Limb (tissue), 2 donors: ENCODE measurements around the gene RPE65.
"Not testable (repeated sequence)": the region's sequence is repeated elsewhere in the genome, so short reads cannot be mapped to it uniquely, and the experiment has no call there.

Experiments used
- DNase-seq, 2 donors: peaks; one replicate each; pipeline ENCODE4 v3.0.0-alpha.2; 2016; ENCODE audit errors: extremely low spot score in 2 of 2

The RPE65 gene

DNA sequence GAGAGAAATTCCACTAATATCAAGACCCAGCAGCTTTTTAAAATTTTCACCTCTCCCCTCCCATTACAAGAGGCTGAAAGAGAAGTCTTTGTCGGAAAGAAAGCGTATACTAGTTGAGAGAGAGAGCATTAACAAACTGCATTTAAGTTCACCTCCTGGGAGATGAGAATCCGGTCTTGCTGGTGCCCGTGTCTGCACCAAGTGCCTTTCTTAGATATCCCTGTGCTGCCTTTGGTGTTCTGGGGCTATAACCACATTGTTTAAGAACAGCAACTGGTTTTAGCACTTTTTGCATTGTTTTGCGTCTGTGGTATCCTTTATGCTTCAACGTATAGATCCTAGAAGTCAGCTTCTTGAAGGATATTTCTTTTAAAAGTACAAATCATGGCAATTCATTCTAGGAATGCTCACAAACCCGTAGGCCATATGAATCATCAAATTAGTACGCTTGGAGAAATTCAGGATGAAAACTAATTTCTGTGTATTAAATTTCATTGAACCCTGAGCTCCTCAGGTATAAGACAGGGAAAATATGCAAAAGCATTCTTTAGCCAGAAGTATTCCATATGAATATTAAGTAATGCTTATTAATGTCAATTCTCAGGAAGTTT, 3.4 kb upstream of the RPE65 start:
- no peak for DNase-seq

DNA sequence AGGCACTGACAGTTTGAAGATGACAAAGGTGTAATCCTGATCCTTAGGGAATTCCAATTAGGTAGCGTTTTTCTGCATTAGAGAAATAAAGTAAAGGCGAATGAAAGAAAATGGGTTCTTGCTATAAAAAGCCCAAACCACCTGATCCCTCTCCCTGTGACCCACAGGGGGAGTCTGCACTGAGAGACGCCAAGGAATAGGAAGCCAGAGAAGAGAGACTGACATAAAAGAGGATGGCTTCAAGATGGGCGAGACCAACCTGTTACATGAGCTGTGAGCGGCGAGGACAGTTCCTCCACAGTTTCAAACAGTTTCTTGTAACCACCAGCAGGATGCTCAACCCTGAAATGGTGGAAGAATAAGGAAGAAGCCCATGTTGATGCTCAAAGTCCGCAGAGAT, 1.4 kb downstream of the RPE65 start:
- no peak for DNase-seq

DNA sequence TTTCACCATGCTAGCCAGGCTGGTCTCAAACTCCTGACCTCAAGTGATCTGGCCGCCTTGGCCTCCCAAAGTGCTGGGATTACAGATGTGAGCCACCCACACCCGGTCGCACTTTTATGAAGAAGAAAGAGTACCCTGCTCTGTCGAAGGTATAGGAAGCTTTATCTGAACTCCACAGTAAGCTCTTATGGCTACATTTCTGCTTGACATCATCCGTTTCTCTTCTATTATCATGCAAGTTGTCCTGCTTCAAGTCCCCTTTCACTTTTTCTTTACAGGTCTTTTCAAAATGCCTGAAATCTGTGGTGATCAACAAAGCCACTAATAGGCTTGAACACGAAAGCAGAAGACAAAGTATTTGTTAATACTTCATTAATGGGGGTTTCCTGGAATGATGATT, 4.0 kb downstream of the RPE65 start:
- no peak for DNase-seq

DNA sequence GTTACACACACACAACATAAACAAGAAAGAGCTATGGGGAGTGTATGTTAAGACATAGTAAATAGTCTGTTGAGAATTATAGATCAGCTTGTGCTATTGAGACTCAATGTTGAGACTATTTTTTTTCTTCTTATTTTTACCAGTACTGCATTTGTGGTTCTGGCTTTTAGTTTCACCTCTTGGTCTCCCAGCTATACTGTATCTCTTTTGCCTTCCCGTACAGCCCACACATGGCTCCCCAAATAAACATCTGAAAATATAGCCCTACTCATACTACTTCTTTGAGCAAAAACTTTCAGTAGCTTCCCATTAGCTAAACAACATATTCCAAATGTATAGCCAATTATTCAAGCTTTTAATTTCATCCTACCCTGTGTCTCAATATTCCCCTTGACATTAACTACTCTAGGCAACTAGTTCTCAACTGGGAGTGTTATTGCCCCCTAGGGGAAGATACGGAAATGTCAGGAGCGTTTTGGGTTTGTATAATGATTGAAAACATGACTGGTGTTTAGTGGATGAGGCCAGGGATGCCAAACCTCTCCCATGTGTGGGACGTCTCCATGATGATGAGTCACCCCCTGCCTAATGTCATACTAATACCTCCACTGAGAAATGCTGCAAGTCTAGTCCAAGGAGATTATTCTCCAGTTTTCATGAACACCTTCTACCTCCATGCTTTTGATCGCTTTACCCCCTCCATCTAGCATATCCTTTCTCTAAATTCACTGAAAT, 6.8 kb downstream of the RPE65 start:
- DNase-seq, result no peak

DNA sequence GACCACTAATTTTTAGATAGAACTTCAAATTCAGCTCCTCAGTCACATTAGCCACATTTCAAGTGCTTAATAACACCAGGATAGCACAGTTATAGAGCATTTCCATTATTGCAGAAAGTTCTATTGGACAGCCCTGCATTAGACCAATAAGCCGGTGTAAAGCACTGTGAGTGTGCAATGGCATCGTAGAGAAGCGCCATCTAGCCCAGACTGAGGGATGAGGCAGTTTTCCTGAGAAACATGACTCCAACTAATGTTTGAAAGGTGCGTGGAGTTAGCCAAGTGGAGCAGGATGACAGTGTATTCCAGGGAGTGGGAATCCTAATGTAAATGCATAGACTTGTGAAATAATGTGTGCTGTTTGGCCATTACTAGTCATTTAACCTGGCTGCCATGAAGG, 7.7 kb downstream of the RPE65 start:
- DNase-seq, result no peak

DNA sequence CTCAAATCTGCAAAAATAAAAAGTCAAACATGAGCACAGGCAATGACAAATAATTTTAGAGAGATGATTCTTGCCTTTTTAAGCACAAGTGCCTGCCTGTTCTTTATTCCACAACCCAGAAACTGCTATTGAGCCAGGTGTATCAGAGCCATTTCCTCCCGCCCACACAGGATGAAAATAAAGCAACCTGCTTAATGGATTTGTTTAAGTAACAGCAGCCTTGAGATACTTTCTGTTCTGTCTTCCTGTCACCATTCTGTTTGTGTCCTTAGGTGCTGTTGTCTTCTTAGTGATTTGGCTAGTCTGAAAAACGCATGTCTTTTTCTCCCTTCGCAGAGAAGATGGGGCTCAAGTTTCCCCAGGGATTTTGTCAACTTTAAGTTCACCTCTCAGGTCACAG, 11.4 kb downstream of the RPE65 start:
- DNase-seq, result no peak

DNA sequence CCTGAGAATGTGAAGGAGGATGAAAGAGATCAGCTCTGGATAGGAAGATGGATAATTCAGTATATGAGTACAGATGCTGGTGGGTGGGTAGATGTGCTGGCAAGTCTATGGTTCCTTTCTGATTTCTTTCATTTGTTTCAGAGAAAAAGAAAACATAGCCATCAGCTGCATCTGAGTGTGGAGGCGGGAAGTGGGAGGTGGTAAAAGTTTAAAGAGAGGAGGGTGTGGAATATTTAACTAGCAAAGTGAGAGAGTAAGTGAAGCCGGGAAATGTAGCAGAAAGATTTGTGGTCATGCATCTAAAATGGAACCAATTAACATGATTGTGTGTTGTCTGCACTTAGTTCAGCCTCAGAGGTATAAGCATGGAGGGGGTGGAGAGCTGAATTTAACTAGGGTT, 16.4 kb downstream of the RPE65 start:
- no peak for DNase-seq

DNA sequence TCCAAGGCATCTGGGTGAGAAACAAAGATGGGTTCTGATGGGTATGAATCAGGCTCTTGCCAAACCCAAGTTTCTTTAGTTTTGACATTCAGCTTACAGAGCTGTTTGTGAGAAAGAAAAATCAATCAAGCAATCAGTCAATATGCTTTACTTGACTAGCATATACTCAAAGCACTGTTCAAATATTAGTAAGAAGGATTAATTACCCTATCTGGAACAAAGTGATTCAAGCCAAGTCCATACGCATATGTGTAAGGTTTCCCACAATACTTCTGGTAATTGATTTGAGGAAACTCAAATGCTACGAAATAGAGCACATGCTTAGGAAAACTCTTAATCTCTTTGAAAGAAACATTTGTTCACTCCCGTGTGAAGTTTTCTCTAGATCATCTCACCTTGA, 18.7 kb downstream of the RPE65 start:
- no peak for DNase-seq

DNA sequence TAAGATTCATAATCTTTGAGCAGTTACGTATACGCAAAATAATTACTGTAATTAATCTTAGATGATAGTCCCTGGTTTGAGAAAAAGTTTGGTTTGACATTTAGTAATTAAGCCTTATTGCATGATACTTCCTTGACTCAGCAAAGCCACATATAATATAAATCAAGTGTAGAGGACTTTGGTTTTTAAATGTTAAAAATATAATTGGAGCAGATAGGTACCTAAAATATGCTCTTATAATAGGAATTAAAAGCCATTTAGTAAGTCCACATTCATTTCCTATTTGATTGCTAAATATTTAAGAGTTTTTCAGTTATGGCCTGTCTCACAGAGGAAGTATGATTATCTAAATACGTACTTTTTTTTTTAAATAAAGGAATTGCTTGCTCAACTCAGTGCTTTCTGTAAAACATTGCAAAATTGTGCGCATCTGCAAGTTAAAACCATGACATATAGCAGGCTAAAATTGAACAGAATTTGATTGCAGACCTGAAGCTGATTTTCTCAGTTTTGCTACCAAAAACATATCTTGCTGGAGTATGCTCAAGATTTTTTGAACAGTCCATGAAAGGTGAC, 20.4 kb downstream of the RPE65 start:
- DNase-seq, result no peak

DNA sequence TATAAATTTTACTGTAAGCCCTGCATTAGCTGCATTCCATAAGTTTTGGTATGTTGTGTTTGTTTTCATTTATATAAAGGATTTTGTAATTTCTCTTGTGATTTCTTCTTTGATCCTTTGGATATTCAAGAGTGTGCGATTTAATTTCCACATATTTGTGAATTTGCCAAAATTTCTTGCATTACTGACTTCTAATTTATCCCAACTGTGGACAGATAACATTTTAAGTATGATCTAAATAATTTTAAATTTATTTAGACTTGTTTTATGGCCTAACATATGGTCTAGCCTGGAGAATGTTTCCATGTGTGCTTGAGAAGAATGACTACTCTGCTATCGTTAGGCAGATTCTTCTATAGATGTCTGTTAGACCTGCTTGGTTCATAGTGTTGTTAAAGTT, 23.2 kb downstream of the RPE65 start:
- peak in 1 of 2 donors; percentile 19 for DNase-seq

DNA sequence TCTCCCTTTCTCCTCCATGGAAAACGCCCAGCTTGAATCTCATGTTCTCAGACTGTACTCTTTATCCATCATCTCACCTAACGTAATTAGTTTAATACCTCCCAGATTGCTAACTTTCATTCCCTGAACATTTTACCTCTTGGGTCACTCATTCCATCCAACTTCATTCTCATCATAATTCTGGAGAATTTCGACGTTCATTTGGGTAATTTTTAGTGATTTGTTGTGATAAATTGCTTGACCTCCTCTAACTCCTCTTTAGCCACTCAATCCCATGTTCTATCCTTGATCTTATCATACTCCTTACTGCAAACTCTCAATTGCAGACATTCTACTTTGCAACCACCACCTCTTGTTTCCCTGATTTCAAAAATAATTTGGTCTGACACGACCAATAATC, 28.4 kb downstream of the RPE65 start:
- no peak for DNase-seq

DNA sequence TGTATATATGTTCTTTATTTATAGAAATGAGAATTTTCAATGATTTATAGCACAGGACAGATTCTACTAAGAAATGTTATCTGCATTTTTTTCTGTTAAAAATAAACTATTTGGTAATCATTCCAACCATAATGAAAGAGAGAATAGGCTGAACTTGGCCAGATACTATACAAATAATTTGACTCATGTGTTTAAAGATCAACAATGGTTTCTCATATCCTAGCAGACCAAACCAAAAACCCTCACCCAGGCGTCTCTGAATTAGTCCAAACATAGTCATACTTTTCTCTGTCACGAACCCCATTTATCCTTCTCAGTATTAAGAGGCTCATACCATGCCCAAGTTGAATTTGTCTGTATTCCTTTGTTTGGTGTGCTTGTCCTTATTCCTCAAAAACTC, 40.3 kb downstream of the RPE65 start:
- no peak for DNase-seq

DNA sequence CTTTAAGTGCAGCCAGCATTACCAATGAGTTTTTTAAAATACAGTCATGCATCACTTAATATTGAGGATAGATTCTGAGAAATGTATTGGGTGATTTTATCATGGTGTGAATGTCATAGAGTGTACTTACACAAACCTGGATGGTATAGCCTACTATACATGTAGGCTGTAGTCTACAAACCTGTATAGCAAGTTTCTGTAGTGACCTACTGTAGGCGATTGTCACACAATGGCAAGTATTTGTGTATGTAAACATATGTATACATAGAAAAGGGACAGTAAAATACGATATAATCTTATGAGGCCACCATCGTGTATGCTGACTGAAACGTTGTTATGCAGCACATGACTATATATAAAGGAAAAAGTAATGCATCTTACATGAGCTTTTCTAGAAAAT, 48.2 kb downstream of the RPE65 start:
- DNase-seq, result no peak

DNA sequence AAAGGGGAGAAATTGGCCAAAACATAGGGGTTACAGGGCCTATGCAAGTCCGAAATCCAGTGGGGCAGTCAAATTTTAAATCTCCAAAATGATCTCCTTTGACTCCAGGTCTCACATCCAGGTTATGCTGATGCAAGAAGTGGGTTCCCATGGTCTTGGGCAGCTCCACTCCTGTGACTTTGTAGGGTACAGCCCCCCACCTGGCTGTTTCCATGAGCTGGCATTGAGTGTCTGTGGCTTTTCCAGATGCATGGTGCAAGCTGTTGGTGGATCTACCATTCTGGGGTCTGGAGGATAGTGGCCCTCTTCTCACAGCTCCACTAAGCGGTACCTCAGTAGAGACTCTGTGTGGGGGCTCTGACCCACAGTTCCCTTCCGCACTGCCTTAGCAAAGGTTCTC, 54.2 kb downstream of the RPE65 start:
- not testable (repeated sequence) for DNase-seq

DNA sequence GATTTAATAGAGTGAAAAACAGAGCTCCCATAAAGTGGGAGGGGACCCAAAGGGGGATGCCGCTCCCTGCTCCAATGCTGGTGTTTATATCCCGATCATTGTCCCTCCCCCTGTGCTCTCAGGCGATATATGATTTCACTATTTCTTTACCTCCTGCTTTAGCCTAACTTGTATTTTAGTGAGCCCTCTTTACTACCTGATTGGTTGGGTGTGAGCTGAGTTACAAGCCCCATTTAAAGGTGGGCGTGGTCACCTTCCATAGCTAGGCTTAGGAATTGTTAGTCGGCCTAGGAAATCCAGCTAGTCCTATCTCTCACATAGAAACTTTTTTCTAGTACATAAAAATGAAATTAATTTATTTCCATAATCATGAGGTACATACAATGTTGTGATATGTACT, 57.3 kb downstream of the RPE65 start:
- not testable (repeated sequence) for DNase-seq

DNA sequence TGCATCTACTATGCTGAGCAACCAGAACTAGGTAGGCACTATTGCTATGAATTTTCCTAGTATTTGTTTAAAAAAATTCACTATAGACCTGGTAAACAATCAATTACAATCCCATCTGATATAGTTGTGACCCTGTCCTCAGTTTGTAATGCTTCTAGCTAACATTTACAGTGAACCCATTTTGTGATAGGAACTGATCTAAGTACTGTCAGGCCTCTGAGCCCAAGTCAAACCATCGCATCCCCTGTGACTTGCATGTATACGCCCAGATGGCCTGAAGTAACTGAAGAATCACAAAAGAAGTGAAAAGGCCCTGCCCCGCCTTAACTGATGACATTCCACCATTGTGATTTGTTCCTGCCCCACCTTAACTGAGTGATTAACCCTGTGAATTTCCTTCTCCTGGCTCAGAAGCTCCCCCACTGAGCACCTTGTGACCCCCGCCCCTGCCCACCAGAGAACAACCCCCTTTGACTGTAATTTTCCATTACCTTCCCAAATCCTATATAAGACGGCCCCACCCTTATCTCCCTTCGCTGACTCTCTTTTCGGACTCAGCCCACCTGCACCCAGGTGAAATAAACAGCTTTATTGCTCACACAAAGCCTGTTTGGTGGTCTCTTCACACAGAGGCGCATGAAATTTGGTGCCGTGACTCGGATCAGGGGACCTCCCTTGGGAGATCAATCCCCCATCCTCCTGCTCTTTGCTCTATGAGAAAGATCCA, 63.8 kb downstream of the RPE65 start:
- not testable (repeated sequence) for DNase-seq

DNA sequence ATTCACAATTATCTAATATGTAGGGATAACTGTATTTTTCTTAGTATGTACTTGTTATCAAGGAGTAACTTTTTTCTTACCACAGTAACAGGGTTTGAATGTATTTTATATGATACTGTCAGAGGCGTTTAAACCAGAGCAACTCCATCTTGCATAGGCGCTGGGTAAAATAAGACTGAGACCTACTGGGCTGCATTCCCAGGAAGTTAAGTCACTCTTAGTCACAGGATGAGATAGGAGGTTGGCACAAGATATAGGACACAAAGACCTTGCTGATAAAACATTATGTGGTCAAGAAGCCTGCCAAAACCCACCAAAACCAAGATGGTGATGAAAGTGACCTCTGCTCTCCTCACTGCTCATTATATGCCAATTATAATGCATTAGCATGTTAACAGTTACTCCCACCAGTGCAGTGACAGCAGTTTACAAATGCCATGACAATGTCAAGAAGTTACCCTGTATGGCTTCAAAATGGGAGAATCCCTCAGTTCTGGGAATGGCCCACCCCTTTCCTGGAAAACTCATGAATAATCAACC, 64.8 kb downstream of the RPE65 start:
- DNase-seq, result no peak

DNA sequence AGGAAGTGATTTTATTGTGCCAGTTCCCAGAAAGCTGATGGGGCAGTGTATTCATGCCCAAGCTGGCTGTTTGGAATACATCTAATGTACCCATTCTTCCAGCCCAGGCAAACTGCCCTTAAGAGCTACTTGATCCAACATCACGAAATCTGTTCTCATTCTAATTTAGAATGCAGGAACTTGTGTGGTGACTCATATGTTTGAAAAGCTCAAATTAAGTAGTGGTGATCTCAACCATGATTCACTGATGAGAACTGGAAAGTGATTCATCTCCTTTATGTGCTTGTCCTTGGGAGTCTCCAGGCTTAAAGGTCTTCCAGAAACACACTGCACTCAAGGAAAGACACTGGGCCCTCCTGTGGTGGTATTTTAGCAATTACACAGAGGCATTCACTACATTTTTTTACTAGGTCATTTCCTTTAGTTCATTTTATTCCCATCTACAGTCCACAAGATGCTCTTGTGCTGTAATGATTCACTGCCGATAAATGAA, 65.4 kb downstream of the RPE65 start:
- peak in 1 of 2 donors; percentile 10 for DNase-seq

DNA sequence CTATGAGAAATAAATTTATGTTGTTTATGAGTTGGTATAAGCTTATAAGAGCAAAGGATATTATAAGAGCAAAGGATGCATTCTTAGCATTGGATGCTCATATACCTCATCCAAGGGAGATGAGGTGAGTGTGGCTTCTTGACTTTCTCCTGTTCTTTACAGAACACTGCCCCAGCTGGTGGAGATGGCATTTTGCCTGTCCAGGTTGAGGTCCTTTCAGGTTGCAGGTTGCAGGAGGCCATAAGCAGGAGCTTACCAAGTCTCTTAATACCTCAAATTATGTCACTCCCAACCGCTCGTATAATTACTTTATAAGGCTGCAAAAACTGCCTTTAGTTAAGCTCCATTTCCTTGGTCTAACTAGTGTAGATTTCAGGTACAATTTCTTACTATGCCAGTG, 66.7 kb downstream of the RPE65 start:
- no peak for DNase-seq

DNA sequence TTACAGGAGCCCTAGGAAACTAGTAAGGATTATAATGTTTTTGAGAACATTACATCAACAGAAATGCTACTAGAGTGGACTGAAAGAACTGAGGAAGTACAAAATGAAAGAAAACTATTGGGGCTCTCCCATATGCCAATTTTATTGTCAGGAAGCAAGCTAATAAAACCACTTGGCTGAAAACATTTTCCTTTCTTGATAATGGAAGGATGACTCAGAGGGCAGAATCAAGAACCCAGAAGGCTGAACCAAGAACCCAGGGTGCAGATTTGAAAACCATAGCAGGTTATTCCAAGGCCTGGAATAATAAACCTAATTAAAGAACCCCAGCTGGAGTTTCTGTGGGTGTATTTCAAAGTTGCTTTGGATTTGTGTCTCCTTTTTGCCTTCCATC, 70.7 kb downstream of the RPE65 start:
- DNase-seq, result no peak
